Hair follicle dermal papilla cell (primary cell): Measurements from ENCODE around the gene UTP14C. TPM values are rescaled to one million over a fixed set of nuclear protein-coding genes. Genes with fewer than 3 reads are reported as not detected.

Source experiments
- total RNA-seq: library from RNA; depleted of rRNA; stranded (reverse); fragments of >200 nt; gene quantifications from 2 replicates; pipeline ENCODE4 v1.2.3, GENCODE V29; 2012

The UTP14C gene, protein sequence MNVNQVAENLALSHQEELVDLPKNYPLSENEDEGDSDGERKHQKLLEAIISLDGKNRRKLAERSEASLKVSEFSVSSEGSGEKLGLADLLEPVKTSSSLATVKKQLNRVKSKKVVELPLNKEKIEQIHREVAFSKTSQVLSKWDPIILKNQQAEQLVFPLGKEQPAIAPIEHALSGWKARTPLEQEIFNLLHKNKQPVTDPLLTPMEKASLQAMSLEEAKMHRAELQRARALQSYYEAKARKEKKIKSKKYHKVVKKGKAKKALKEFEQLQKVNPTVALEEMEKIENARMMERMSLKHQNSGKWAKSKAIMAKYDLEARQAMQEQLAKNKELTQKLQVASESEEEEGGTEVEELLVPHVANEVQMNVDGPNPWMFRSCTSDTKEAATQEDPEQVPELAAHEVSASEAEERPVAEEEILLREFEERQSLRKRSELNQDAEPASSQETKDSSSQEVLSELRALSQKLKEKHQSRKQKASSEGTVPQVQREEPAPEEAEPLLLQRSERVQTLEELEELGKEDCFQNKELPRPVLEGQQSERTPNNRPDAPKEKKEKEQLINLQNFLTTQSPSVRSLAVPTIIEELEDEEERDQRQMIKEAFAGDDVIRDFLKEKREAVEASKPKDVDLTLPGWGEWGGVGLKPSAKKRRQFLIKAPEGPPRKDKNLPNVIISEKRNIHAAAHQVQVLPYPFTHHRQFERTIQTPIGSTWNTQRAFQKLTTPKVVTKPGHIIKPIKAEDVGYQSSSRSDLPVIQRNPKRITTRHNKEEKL
- total RNA-seq: 14.9 and 16.6 TPM in 2 replicates

DNA sequence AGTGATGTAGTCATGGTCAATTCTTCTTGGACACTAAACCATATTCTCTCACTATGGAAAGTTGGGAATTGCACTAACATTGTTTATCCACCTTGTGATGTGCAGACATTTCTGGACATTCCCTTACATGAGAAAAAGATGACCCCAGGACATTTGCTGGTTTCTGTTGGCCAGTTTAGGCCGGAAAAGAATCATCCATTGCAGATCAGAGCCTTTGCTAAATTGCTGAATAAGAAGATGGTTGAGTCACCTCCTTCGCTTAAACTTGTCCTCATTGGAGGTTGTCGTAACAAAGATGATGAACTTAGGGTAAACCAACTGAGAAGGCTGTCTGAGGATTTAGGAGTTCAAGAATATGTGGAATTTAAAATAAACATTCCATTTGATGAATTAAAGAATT is at the start of gene UTP14C:
Gene UTP14C (plus strand): TSS at position 211 of the 400 bp plus-strand sequence. CDS start 4,114 bp downstream, outside the sequence.

DNA sequence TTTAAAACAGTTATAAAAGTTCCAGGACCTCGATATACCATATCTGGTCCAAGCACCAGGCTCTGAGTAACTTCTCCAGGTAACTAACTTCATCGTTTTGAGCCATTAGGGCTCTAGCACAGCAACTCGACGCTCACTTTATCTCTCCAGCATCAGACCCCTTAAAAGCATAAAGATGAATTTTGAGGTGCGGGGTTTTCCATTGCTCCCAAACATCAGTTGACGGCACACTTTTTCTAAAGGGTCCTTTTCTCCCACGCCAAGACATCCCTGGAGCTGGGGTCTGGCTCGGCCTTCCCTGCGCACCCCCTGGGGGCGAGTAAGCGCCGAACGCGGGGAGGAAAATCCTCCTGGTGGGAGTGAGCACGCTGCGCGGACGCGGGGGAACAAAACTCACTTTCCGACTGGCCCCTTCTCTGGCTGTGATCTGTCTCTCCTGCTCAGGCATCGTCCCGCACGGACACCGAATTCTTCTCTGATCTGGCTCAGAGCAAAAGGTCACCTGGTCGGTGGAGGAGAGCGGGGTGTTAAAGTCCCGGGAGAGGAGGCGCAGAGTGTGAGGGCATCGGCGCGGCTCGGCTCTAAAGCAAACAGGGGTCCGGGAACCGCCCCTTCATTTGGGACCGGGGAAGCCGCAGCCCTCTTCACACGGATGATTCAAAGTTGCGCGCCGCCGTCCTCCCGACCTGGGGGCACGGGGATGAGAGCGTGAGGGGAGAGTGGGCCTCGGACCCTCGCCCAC is 13.4 kb upstream of the UTP14C start, which contains the start of gene ATP7B:
Gene ATP7B (minus strand): TSS at position 561 of the 742 bp plus-strand sequence. CDS start 113 bp downstream, at position 448.

DNA sequence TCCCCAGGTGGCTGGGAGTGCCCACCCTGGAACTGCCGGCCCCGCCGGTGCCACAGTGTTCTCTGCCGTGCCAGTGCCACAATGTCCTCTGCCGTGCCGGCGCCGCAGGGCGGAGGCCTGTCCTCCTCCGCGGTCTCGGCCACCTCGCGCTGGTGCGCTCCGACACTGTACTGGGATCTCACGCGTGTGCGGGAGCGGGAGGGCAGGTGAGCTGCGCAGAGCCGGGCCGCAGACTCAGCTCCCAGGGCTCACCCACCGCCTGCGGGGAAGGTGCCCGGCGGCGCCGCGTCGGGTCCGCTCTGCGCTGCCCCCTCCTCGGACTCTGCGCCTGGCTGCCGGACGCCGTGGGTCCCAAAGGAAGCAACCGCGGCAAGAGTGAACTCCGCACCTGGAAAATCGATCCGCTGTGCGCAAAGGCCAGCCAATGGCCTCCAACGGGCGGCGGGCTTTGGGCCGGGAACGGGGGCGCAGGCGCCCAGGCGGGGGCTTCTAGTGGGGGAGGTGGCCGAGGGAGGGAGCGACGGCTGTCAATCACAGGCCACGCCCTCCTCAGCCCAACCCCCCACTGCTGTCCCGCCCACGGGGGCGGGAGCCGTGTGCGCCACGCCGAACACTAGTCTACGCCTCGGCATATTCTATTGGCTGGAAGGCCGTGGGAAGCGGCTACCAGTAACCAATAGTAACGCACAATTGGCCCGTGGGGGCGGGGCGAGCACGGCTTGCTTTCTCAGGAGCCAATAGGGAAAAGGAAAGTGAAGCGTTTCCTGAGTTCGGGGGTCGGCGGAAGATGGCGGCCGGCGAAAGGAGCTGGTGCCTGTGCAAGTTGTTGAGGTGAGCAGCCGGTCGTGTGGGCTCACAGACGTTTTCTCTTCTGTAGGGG is 12.6 kb upstream of the UTP14C start, which contains the start of gene ALG11:
Gene ALG11 (plus strand): TSS at position 767 of the 880 bp plus-strand sequence. CDS start 21 bp downstream, at position 788.

Other genes with a start within 250 kb of the UTP14C start
- gene DHRS12, start 220.5 kb upstream of the UTP14C start, total RNA-seq: 3.9 and 6.1 TPM in 2 replicates
- not detected in 2 replicates for gene TMEM272, start 179.5 kb upstream of the UTP14C start, total RNA-seq
- not detected in 2 replicates for gene CCDC70, start 162.7 kb upstream of the UTP14C start, total RNA-seq
- gene ATP7B, start 13.2 kb upstream of the UTP14C start, total RNA-seq: 2.7 and 5.8 TPM in 2 replicates
- 26.4 and 34.2 TPM in 2 replicates for gene ALG11, start 12.3 kb upstream of the UTP14C start, total RNA-seq
- gene NEK5, start 104.4 kb downstream of the UTP14C start, total RNA-seq: under 0.01 and 0.12 TPM in 2 replicates
- gene NEK3, start 134.9 kb downstream of the UTP14C start, total RNA-seq: 9.2 and 14.6 TPM in 2 replicates